Measurements from ENCODE around the gene EP400.

- no peak for TF ChIP-seq CTCF (conservative IDR thresholded peaks at IDR 0.05 in 1 of 2, IDR thresholded peaks at IDR 0.05 in 1 of 2; ENCODE audit: low read depth in 1 of 2, low read length in 2 of 2)
- no peak for TF ChIP-seq EZH2 (IDR thresholded peaks at IDR 0.05; ENCODE audit: low read length, missing control alignments)
These were observed 164.9 kb downstream of the EP400 start for GRCh38 chr12:132114667-132115066.
